ENCODE data around the gene S100PBP. TPM values are rescaled to one million over a fixed set of nuclear protein-coding genes. Genes with fewer than 3 reads are reported as not detected.

The S100PBP gene
- total RNA-seq, 4 donors from 2014 or later = 27.3 to 41.9 (median 34.7) TPM

GRCh38 chr1:32895325-32896215, 78.1 kb downstream of the S100PBP start:
- H3K4me1 ChIP-seq = peaks cover 9 to 17% of the 10 kb centered on the region in 2 donors
- H3K27ac ChIP-seq = no peak overlapping the region
- TF ChIP-seq POLR2A (IDR thresholded peaks at IDR 0.05) = no peak
- TF ChIP-seq CTCF (IDR thresholded peaks at IDR 0.05) = no peak
- H3K4me3 ChIP-seq (replicated peaks in 1 of 3) = no peak overlapping the region
- H3K27me3 ChIP-seq = no peaks in the 10 kb centered on the region
- H3K36me3 ChIP-seq = no peaks in the 10 kb centered on the region
- intact Hi-C loops (cut with DNase I) = no loop called here
- 96 to 97% methylated on average over 21 to 25 of the region's 26 CpGs for WGBS, 2 donors
- no peak for DNase-seq
- H3K9me3 ChIP-seq = no peaks in the 10 kb centered on the region

GRCh38 chr1:32896451-32896850, 79.0 kb downstream of the S100PBP start:
- Histone ChIP-seq H3K4me3 (replicated peaks in 1 of 3) (no peak overlapping the region), H3K4me1 (peaks cover 13 to 21% of the 10 kb centered on the region in 2 donors), H3K27me3 (no peaks in the 10 kb centered on the region), H3K27ac (no peak overlapping the region), H3K36me3 (no peaks in the 10 kb centered on the region), H3K9me3 (no peaks in the 10 kb centered on the region)
- whole genome bisulfite sequencing, 2 donors = 61 to 73% methylated on average over 5 of the region's 5 CpGs
- intact Hi-C loops (cut with DNase I) = no loop called here
- no peak for DNase-seq
- no peak for TF ChIP-seq POLR2A (IDR thresholded peaks at IDR 0.05)
- no peak for TF ChIP-seq CTCF (IDR thresholded peaks at IDR 0.05)

- no peak overlapping the region for H3K27ac ChIP-seq
- peaks cover 17 to 21% of the 10 kb centered on the region in 2 donors for H3K4me1 ChIP-seq
- no peak overlapping the region for H3K4me3 ChIP-seq (replicated peaks in 1 of 3)
- H3K27me3 ChIP-seq = no peaks in the 10 kb centered on the region
- H3K9me3 ChIP-seq = no peaks in the 10 kb centered on the region
- intact Hi-C loops (cut with DNase I) = no loop called here
- DNase-seq = no peak
- WGBS, 2 donors = 81 to 87% methylated on average over 11 of the region's 11 CpGs
- H3K36me3 ChIP-seq = no peaks in the 10 kb centered on the region
- TF ChIP-seq CTCF (IDR thresholded peaks at IDR 0.05) (no peak), POLR2A (IDR thresholded peaks at IDR 0.05) (no peak)
Measured at GRCh38 chr1:32897082-32898049, 79.9 kb downstream of the S100PBP start.

GRCh38 chr1:32898056-32898455, 80.6 kb downstream of the S100PBP start:
- intact Hi-C loops (cut with DNase I) = no loop called here
- whole genome bisulfite sequencing, 2 donors = 94 to 96% methylated on average over 8 to 9 of the region's 9 CpGs
- no peak overlapping the region for H3K27ac ChIP-seq

More at GRCh38 chr1:32898056-32898455, 80.6 kb downstream of the S100PBP start:
- H3K4me1 ChIP-seq = peaks cover 17% of the 10 kb centered on the region in 2 donors
- H3K4me3 ChIP-seq (replicated peaks in 1 of 3) = no peak overlapping the region
- H3K9me3 ChIP-seq = no peaks in the 10 kb centered on the region
- DNase-seq = no peak
- no peak for TF ChIP-seq CTCF (IDR thresholded peaks at IDR 0.05)
- no peak for TF ChIP-seq POLR2A (IDR thresholded peaks at IDR 0.05)
- no peaks in the 10 kb centered on the region for H3K27me3 ChIP-seq
- H3K36me3 ChIP-seq = no peaks in the 10 kb centered on the region
